ENCODE measurements around the gene SLC7A5.
"Not testable (repeated sequence)": the region's sequence is repeated elsewhere in the genome, so short reads cannot be mapped to it uniquely, and the experiment has no call there.

DNA sequence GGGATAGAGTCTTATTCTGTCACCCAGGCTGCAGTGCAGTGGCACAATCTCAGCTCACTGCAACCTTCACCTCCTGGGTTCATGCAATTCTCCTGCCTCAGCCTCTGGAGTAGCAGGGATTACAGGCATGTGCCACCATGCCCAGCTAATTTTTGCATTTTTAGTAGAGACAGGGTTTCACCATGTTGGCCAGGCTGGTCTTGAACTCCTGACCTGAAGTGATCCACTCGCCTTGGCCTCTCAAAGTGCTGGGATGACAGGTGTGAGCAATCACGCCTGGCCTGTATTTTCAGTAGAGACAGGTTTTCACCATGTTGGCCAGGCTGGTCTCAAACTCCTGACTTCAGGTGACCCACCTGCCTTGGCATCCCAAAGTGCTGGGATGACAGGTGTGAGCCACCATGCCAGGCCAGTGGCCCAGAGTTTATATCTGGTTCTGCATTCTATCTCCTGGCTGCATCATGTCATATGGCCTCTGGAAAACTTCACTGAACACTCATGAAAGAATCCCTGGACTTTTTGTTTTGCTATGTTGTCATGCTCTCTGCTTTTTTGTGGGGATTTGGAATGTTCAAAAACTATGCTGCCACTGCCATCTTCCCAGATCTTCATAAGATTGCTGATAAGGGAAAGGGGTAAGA is 81.7 kb downstream of the SLC7A5 start:
- TF ChIP-seq, protein P1, sequence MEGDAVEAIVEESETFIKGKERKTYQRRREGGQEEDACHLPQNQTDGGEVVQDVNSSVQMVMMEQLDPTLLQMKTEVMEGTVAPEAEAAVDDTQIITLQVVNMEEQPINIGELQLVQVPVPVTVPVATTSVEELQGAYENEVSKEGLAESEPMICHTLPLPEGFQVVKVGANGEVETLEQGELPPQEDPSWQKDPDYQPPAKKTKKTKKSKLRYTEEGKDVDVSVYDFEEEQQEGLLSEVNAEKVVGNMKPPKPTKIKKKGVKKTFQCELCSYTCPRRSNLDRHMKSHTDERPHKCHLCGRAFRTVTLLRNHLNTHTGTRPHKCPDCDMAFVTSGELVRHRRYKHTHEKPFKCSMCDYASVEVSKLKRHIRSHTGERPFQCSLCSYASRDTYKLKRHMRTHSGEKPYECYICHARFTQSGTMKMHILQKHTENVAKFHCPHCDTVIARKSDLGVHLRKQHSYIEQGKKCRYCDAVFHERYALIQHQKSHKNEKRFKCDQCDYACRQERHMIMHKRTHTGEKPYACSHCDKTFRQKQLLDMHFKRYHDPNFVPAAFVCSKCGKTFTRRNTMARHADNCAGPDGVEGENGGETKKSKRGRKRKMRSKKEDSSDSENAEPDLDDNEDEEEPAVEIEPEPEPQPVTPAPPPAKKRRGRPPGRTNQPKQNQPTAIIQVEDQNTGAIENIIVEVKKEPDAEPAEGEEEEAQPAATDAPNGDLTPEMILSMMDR (conservative IDR thresholded peaks at IDR 0.05; ENCODE audit: low read length) = not testable (repeated sequence)
- not testable (repeated sequence) for TF ChIP-seq EZH2phosphoT487 (IDR thresholded peaks at IDR 0.05; ENCODE audit: borderline replicate concordance, low read depth, low read length)
